Ecto neural progenitor cell (in vitro differentiated cells): Measurements from ENCODE around the gene ARL2.
"Not testable (repeated sequence)": the region's sequence is repeated elsewhere in the genome, so short reads cannot be mapped to it uniquely, and the experiment has no call there.

Source experiments
- DNase-seq: peaks from one replicate; pipeline ENCODE4 v3.0.0-alpha.2; 2018; ENCODE audit warnings: low spot score

ARL2 gene

DNA sequence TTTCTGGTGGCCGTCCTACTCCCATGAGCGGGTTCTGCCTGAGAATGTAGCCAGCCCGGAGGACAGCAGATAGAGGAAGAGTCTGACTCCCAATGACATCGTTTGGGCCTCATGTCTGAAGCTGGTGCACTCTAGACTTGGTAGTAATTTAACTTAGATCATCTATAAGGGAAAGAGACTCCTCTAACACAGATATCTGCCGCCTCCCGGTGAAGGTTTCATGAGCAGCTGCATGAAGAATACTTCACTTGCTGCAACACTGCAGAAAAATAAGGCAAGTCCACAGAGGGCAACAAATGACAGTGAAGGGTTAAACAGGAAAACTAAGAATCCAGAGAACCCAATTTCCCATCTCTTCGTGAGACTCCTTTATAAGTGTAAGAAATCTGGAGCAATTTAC, 5.9 kb upstream of the ARL2 start:
- no peak for DNase-seq

DNA sequence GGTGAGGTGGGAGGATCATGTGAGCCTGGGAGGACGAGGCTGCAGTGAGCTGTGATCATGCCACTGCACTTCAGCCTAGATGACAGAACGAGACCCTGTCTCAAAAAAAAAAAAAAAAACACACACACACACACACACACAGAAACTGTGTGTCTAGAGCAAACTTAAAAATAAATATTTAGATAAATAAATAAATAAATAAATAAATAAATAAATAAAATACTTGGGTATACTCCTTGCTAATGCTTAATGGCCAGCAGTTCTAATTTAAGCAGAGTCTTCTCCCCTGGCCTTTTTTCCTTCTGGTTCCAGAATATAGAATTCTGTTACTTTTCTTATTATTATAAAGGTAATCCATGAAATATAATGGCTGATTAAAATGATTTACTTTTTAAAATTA, 5.1 kb upstream of the ARL2 start:
- no peak for DNase-seq

DNA sequence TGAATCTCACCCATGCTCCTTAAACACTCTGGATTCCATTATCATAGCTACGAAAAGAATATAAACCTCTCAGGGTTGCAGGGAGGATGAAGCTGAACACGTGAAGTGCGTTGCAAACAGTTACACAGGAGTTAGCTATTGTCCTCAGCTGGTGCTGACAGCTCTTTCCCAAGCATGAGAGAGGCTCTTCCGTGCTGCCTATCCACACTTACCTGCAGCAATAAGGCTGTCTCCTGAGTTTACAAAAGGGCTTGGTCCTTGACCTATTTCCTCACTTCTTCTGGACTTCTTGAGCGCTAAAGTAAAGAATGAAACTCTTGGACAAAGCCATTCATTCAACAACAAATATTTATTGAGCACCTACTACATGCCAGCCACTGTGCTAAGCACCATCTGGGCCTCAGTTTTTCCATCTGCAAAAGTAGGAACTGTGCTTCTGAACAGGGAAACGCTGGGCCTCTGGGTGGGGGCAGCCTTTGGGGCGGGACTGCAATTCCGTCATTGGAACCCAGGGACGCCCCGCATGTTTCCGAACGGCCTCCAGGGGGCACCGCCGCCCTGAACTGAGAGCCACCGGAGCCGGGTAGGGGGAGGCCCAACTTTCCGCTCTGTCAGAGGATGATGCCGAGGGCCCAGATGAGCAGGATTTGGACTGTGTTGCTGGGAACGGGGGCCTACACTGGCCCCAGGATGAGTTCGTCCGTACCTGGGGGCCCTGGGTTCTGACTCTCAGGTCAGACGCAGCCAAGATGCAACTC, 651 bp upstream of the ARL2 start:
- peak; percentile 91 for DNase-seq

DNA sequence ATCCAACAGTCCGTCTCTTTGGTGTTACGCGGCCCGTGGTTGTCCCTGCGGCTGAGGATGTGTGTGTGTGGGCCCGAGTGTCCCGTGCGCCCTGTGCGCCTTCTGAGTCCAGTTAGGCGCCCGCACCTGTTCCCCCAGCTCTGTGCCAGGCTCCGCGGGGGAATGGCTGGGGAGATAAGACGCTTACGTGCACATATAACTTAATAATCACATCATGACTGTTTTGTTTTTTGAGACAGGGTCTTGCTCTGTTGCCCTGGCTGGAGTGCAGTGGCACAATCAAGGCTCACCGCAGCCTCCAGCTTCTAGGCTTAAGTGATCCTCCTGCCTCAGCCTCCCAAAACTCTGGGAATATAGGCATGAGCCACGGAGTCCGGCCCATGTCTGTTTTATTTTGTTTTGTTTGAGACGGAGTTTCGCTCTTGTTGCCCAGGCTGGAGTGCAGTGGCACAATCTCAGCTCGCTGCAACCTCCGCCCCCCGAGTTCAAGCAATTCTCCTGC, 817 bp downstream of the ARL2 start:
- no peak for DNase-seq

DNA sequence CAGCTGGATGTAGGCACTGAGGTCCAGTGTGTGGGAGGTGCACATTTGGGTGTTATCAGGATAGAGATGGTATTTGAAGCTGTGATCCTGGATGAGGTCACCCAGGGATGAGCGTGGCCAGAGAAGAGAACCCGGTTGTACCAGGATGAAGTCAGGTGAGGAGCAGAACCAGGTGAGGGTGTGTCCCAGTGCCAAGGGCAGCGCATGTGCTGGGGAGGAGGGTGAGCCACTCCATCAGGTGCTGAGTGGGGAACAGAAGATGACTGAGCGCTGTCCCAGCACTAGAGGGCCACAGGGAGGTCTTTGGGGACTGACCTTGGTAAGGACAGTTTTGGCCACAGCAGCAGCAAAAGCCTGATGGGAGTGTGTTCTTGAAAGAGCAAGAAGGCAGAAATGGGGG, 2.7 kb downstream of the ARL2 start:
- DNase-seq: no peak

DNA sequence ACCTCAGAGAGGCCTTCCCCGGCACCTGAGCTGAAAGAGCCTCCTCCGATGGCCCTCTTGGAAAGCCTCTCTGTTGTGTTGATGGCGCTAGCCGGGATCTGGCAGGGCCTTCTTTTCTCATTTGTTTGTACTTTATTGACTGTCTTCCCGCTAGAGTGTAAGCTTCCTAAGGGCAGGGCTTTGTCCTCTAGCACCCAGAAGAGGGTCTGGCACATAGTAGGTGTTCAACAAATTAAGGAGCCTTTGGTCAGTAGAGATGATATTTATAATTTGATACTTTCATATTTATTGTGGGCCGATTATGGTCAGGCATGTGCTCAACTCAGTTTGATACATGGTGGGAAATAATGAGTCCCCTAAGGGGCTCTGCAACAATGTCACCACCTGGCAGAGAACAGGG, 4.0 kb downstream of the ARL2 start:
- no peak for DNase-seq

DNA sequence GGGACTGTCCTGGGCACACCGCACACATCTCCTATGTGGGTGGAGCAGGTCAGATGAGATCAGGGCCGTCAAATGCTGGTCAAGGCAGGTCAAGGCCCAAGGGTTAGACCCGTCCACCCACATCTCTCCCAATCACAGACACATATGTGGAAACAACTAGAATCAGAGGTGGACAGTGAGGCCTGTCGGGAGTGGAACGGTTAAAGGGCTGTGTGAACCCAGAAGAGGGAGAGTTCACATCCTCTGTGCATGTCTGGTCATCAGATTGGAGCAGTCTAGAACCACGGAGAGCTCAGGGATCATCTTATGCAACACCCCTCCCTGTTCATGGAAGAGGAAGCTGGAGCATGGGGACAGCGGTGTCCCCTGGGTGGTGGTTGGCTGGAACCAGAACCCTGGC, 5.9 kb downstream of the ARL2 start:
- no peak for DNase-seq

DNA sequence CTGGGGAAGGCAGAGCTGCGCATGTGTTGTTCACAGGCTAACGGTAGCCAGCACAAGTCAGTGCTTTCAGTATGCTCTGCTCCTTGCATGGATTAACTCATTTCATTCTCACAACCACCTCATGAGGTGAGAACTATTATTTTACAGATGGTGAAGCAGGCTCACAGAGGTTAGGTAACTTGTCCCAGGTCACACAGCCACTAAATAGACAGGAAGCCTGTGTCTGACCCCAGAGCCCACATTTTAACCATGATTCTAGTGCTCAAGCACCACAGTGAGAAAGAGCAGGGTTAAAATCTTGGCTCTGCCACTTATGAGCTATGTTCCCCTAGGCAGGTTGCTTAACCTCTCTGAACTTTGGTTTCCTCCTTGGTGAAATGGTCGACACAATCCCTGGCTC, 7.0 kb downstream of the ARL2 start:
- no peak for DNase-seq

DNA sequence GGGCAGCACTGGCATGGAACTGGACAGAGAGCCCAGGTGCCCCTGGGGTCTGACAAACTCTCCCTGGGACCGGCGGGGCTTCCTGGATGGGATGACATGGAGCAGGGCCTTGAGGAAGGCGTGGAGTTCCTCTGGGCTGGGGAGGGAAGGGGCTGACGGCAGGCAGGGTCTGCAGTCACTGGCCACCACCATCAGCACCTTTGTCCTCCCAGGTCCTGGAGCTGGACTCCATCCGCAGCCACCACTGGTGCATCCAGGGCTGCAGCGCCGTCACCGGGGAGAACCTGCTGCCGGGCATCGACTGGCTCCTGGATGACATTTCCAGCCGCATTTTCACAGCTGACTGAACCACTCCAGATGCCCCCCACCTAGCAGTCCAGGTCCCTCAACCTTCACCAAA, 7.5 kb downstream of the ARL2 start:
- DNase-seq: no peak

DNA sequence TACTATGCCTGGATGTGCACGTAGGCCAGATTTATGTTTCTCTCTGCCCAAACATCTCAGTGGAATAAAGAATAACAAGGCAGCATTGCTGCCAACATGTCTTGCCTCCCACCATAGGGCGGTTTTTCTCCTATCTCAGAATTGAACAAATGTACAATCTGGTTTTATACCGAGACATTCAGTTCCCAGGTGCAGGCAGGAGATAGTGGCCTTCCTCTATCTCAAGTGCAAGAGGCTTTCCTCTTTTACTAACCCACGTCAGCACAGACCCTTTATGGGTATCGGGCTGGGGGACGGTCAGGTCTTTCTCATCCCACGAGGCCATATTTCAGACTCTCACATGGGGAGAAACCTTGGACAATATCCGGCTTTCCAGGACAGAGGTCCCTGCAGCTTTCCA, 9.5 kb downstream of the ARL2 start:
- not testable (repeated sequence) for DNase-seq

DNA sequence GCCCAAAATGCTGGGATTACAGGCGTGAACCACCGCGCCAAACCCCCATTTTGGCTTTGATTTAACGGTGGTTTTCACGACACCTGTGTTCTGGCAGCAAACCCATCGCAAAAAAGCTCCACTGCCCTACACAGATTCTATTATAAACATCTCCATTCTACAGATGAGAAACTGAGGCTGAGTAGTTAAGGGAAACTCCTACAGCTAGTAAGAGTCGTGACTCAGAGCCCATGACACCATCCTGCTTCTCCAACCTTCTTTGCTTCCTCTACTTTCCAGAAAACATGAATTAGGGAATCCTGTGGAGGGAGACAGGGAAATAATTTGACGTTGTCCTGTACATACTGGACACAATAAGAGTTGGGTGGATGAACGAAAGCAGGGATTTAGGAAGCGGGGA, 12.8 kb downstream of the ARL2 start:
- DNase-seq: no peak

DNA sequence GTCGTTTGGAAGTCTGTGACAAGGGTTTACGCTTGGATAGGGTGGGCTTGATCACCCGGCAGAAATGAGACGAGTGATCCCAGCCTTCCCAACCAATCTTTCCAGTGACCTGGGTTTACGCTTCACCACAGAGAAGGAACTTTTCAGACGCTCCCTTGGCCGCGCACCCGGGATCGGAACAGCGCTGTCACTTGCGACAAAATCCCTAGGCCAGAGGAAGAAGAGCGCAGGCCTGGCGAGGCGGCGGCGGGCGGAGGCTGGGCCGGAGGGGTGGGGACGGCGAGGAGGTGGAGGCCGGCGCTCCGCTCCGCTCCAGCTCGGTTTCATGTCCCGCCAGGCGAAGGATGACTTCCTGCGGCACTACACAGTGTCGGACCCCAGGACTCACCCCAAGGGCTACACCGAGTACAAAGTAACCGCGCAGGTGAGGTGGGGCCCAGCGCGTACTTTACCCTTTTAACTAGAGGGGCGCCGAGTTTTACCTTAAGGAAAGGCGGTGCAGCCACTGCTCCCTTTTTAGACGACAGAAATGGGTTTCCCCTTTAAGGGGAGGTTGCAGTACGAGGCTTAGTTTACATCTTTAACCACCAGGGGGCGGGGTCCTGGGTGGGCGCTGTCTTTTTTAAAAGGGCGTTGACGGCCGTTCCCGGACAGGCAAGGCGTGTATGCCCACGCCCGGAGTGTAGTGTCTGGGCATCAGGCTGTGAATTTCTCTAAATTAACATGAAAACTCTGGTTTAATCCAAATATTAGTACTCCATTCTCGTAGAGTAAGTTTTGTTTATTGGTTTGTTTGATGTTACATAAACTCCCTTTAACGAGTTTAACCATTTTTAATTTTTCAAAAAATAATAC, 13.5 kb downstream of the ARL2 start, which contains the start of gene SNX15:
SNX15 (plus strand) TSS at position 227 of the 855 bp plus-strand sequence; CDS start at position 326, 99 bp downstream.
- peak; percentile 94 for DNase-seq

DNA sequence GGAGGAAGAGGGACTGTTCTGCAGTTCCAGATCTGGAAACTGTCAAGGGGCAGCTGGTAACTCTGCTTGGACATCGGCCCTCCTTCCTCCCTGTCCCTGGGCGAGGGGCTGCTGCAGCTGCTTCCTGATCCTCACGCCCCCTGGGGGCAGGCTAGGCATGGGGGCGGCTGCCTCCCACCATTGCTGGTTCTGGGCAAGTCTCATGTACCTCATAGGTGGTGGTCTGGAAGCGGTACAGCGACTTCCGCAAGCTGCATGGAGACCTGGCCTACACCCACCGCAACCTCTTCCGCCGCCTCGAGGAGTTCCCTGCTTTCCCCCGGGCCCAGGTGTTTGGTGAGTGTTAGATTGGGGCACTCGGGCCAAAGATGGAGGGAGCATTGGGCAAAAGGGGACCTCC, 18.3 kb downstream of the ARL2 start:
- no peak for DNase-seq

DNA sequence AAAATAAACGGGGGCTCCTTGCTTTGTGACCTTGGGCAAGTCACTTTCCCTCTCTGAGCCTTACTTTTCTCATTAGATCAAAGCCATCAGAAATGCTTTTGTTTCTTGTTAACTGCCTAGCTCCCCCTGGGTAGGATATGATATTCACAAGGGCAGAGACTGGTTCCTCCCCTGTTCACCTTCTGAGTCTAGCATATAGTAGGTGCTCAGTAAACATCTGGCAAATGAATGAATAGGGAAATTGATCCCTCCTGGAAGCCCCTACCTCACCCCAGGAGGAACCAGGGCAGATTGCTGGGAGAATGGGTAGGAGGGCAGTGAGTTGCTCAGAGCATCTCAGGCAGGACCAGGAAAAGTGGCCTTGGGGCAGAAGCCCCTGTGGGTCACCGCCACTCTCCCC, 20.5 kb downstream of the ARL2 start:
- no peak for DNase-seq

DNA sequence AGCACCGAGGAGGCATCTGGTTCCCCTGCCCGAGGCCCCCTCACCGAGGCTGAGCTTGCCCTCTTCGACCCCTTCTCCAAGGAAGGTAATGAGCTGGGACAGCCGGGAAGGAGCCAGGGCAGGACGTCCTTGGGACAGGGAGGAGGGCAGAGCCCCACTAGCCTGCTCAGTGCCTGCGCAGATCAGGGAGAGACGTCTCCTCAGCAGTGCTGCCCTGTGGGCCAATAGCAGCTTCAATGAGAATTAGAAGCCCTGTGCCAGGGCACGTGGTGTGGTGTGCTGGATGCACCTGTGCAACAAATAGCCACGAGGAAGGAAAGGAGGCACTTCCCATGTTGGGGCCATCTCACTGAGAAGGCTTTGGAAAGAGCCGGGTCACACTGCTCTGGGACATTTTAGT, 21.6 kb downstream of the ARL2 start:
- DNase-seq: no peak

DNA sequence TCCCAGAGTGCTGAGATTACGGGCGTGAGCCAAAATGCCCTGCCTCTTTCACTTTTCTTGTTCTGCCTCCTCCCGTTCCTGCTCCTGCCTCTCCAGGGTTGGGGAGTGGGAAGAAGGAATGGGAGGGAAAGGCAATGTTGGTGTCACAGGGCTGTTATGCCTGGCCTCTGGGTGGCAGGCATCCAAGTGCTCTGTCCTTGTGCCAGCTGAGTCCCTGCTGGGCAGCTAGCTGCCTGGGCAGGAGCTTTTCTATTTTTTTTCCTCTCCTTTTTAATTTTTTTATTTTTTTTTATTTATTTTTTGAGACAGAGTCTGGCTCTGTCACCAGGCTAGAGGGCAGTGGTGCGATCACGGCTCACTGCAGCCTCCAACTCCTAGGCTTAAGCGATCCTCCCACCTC, 23.0 kb downstream of the ARL2 start:
- DNase-seq: no peak

DNA sequence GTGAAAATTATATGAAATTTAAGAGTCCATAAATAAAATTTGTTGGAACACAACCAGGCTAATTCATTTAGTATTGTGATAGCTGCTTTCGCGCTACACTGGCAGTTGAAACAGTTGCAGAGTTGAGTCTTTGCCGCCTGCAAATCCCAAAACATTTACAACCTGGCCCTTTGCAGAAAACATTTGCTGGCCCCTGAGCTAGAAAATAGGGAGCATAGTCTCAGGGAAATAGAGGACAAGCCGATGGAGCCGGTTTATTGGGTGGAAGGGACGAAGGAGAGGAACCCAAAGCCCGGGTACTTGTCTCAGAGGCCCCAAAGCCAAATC, 26.5 kb downstream of the ARL2 start:
- DNase-seq: no peak

DNA sequence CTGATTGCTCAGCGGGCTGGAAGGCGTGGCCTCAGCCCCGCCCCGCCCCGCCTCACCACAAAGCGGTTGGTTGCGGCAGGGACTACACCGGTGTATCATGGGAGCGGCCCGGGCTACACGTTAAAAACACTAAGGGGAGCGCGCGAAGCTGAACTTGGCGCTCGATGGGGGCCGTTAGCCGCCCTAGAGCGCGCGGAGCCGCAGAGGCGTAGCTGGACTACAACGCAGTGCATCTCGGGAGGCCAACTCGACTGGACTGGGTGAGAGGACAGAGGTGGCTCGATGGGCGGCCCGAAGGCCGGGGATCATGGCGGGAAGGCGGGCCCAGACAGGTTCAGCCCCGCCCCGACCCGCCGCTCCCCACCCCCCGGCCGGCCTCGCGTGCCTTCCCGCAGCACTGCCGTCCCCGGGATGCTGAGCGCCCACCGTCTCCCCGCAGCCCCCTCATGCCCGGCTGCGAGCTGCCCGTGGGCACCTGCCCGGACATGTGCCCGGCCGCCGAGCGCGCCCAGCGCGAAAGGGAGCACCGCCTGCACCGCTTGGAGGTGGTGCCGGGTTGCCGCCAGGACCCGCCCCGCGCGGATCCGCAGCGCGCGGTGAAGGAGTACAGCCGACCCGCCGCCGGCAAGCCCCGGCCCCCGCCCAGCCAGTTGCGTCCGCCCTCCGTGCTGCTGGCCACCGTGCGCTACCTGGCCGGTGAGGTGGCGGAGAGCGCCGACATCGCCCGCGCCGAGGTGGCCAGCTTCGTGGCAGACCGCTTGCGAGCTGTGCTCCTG, 27.1 kb downstream of the ARL2 start, which contains the start of gene SAC3D1:
SAC3D1 (plus strand) TSS at position 364 of the 776 bp plus-strand sequence; CDS start at position 447, 83 bp downstream.
- peak; percentile 94 for DNase-seq

DNA sequence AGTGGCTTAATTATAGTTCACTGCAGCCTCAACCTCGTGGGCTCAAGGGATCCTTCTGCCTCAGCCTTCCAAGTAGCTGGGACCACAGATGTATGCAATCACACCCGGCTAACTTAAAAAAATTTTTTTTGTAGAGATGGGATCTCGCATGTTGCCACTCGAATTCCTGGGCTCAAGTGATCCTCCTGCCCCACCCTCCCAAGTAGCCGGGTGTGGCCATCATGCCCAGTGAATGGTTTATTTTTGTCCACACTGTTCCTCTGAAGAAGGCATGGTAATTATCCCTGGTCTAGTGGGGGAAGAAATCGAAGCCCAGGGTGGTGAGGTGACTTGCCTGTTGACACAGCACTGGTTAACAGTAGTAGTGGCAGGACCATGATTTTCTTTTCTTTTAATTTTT, 28.9 kb downstream of the ARL2 start:
- DNase-seq: no peak

DNA sequence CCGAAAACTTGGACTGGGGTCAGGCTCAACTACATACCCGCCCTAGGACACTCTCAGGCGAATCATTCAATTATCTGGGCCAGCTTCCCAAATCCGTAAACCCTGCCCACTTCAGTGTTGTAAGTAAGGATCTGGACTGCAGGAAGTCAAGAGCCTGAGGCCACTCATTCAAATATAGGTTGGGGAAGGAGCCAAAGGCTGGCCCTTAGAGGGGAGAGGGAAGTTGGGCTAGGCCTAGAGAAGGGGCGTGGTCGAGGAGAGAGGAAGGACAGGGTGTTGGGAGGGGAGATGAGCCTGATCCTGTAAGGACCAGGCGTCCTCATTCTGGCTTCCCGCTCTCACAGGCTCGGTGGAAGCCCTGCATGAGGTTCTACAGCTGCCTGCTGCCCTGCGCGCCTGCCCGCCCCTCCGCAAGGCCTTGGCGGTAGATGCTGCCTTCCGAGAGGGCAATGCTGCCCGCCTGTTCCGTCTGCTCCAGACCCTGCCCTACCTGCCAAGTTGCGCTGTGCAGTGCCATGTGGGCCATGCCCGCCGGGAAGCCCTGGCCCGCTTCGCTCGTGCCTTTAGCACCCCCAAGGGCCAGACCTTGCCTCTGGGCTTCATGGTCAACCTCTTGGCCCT, 30.0 kb downstream of the ARL2 start:
- DNase-seq: no peak

DNA sequence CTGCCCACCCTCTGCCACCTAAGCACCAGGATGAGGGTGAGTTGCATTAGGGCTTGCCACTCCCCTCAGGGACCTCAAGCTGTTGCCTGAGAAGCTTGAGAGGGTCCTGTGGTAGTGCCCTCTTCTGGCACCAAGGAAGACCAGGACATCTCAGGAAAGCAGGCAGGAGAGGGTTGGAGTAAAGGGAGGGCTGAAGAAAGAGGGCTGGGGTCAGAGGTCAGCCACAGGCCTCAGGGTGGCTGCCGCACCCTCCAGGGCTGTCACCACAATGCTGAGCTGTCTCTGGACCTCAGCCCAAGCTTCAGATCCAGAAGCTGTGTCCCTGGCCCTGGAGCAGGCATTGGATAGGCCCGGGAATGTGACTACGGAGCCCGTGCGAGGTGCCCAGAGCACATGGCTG, 31.1 kb downstream of the ARL2 start:
- no peak for DNase-seq

DNA sequence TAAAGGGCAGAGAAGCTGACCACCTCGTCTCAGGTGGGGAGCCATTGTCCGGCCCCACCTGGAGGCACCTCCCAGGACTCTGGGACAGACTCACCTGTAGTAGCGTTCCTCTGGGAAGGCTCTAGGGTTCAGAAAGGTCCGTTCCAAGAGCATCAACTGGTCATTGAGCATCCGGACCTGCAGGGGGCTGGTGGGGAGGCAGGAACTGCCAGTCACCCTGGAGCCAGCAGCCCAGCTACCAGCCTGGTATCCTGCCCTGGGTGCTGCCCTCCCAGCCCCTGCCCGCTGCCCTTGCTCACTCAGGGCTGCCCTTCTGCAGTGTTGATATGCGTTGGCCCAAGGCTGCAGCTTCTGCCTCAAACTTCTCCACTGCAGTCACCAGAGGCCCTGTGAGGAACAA, 31.8 kb downstream of the ARL2 start:
- DNase-seq: no peak
